NCI-H1105 treated with DMSO at 0.1 percent for 48 hours (cell line): ENCODE data around the gene GPC5.

Experiments
- DNase-seq: peaks from one replicate; lab custom pipeline; 2025; lab: John Stamatoyannopoulos, UW

GPC5 gene

DNA sequence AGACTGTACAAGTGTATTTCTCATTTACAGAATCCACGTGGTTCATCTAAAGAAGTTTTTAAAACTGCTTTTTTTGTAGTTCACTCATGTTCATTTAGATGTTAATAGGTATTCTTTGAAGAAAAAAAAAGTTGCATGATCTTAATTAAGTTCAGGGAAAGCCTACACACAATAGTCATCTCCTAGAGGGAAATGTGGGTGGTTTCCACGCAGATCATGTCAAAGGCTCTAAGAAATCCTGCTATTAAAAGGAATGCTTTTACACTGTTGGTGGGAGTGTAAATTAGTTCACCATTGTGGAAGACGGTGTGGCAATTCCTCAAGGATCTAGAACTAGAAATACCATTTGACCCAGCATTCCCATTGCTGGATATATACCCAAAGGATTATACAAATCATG is 312.3 kb downstream of the GPC5 start:
- DNase-seq, result no peak

DNA sequence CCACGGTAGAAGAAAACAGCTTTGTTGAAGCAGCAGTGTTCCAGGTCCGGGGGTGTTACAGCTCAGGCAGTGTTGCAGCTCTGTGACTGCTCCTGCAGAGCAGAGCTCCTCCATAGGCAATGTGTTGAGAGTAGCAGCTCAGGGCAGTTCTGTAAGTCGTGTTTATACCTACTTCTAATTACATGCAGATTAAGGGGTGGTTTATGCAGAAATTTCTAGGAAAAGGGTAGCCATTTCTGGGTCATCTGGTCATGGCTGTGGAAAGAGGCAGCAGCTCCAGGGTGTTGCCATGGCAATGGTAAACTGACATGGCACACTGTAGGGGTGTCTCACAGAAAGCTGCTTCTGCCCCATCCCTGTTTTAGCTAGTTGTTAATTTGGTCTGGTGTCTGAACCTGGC is 316.4 kb downstream of the GPC5 start:
- no peak for DNase-seq

DNA sequence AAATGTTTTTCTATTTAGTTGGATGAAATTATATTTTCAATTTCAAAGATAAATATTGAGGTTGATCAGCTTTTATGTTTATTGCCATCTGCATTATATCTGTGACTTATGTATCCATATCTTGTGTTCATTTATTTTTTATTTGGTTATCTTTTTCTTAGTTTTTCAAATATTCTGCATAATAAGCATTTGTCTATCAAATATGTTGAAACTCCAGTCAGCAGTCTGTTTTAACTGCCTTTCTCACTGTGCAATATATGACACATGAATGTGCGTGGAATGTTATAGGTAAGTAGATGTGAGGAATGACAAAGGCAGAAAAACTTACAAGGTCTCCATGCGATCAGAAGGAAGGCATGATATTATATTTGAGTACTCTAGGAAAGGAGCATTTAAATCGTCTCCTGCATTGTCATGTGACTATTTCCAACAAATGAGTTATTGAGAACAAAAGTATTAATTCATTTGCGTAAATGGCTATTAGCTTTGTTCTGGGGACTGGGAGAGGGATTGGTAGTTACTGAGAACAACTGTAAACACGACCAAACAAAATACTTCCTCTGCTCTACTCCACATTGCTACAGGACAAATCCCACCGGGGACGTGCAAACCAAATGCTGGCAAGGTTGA is 318.1 kb downstream of the GPC5 start:
- no peak for DNase-seq

GRCh38 chr13:91719033-91719432 is 320.6 kb downstream of the GPC5 start:
- DNase-seq, result no peak

GRCh38 chr13:91721413-91721812 is 323.0 kb downstream of the GPC5 start:
- no peak for DNase-seq

- peak; percentile 27 for DNase-seq
These were observed 324.0 kb downstream of the GPC5 start for GRCh38 chr13:91722267-91722884.

DNA sequence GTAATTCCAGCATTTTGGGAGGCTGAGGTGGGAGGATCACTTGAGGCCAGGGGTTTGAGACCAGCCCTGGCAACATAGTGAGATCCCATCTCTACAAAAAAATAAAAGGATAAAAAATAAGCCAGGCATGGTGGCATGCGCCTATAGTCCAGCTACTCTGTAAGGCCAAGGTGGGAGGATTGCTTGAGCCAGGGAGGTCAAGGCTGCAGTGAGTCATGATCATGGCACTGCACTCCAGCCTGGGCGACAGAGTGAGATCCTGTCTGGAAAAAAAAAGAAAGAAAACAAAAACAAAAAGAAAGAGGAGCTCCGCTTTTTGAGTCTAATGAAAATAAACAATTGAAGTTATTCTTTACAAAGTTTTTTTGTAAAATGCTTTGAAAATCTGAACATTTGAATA is 326.2 kb downstream of the GPC5 start:
- DNase-seq, result no peak

DNA sequence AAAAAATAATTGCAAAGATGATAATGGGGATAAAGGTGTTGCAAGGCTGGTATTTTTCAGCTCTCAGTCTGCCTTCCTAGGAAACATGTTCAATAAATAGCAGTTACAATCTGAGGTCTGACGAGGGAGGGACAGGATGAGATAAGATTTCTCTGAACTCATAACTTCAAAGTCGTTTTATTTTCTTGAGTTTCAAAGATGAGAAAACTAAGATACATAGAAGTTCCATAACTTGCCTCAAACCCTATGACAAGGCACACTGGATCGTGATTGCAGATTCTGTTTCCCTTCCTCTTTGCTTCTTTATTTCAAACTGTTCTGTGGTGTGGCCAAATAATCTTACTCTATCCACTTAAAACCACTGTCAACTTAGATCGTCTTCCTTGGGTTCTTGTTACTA is 327.2 kb downstream of the GPC5 start:
- no peak for DNase-seq

DNA sequence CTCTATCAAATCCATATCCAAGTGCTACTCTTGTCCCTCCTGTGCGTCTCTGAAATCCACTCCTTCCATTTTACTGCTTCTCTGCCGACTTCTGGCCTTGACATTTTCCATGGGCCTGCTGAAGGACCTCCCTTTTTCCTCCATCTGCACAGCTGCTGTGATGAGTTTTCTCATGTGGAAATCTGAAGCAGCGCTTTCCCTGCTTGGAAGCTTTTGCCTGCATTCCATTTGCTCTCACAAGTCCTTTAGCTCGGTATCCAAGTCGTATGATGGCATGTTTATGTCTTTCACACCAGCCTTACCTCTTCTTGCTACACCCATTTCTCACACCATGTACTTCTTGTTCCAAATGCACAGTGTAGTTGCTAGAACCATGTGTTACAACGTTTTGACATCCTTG is 328.2 kb downstream of the GPC5 start:
- no peak for DNase-seq

DNA sequence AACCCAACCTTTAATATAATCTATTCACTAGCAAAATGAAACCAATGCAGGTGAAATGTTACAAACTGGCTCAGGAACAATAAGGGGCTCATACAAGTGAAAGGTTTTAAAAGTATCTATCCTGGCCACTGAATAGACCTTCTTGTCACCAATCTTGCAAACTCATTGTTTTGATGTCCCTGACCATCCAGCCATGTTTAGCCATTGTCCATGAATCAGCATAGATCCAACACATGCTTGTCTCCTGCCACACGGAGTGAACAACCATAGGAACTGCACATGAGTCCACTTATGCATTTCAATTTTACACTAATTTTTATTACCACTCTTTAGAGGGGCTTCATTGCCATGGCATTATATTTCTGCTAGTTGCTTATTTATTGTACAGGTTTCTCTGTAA is 331.4 kb downstream of the GPC5 start:
- no peak for DNase-seq

DNA sequence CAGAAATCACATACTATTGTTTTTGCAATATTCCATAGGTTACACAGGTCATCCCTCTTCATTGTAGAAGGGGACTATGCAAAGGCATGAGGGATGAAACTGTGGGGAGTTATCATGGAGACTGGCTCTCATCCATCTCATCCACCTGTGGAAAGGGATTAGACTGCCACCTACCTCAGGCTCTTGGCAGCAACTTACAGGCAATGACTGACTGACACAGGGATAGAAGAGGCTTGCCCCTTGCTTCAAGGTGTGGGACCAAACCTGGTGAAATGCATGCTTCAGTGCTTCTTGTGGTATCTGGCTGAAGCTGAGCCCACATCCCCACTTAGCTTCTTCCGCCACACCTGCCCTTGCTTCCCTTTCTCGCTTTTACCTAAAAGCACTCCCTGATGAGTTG is 341.3 kb downstream of the GPC5 start:
- no peak for DNase-seq

GRCh38 chr13:91740756-91741155 is 342.3 kb downstream of the GPC5 start:
- no peak for DNase-seq

GRCh38 chr13:91741925-91742324 is 343.5 kb downstream of the GPC5 start:
- no peak for DNase-seq

DNA sequence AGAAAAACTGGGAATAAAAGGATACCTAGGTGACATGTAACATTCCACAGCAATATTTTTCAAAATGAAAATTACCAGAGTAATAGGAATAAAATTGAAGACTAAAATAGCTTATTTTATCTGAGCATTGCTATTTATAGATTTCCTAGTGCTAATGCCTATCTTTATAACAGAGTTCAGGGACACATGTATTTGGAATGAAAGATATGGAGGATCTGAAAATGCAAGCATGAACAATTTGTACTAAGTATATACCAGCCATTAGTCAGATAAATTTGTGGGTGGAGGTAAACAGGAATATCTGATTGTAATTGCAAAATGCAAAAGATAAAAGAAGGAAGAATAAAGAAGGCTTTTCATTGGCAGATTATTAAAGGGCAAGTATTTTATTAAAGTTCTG is 345.9 kb downstream of the GPC5 start:
- no peak for DNase-seq

- DNase-seq, result peak; percentile 46
These were observed 347.5 kb downstream of the GPC5 start for GRCh38 chr13:91745967-91746366.

- DNase-seq, result no peak
These were observed 348.8 kb downstream of the GPC5 start for GRCh38 chr13:91747186-91747585.

- DNase-seq, result no peak
These were observed 350.1 kb downstream of the GPC5 start for GRCh38 chr13:91748416-91749089.

DNA sequence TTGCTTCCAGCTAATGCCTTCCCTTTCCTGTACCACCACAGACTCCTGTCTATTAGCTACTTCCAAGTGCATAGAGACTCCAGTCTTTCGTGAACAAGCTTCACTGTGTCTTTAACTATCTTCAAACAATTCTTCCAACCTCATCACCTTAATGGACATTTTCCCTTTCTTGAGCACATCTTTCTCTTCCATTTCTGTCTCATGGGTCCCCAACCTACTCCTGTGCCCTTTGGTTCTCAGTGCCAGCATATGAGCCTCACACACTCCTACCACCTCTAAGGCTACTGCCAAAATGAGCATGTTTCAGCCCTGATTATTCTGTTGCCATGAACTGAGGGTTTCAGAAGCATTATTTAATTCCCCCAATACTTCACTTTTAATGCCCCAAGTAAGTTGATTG is 360.3 kb downstream of the GPC5 start:
- no peak for DNase-seq

DNA sequence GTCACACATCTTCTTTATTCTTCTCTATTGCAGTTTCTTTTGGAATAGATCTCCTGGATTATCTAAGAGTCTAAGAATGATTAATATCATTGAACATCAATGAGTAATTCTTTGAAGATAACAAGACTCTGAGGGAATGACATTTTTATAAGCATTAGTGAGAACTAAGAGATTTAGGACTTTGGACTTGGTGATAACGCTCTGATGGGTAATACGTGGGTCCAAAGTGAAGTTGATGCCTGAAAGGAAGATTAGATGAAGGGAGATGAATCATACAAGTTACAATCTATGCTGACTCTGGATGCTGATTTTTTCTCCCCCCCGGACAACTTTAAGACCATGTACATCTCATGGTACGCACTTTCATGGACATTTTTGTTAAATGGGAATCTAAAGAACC is 364.5 kb downstream of the GPC5 start:
- no peak for DNase-seq

DNA sequence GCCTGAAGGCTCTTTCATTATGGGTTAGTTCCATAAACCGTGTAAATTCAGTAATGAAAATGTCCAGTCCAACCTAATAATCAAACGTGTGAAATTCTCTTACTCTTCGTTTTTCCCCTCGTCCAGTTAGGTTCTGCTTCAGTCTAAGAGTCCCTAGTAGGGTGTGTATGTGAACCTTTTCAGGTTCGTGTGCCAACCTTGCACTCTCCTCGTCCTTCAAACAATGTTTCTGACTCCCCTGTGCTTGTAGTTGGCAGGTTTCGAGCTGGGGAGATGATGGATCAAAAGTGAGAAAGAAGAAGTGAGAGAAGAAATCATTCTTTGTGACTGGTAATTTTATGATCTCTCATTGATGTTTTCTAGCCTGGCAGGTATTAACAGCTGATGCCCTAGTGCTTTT is 366.1 kb downstream of the GPC5 start:
- no peak for DNase-seq

DNA sequence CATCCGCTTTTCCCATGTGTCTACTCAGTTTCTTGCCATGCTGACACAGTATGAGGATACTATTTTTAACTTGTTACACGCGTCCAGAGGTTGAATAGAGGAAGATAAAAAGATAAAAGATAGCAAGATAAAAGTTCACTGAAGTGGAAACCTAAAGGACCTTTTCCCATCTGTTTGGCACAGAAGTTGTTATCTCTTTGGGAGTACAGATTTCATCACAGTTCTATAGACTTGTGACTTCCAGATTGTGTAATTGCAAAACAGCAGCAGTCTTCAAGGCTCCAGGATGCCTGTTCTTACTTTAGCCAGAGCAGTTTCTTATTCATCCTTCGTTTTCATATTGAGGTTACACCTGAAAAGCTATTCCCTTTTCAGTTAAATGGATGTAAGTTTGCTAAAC is 369.2 kb downstream of the GPC5 start:
- DNase-seq, result no peak

DNA sequence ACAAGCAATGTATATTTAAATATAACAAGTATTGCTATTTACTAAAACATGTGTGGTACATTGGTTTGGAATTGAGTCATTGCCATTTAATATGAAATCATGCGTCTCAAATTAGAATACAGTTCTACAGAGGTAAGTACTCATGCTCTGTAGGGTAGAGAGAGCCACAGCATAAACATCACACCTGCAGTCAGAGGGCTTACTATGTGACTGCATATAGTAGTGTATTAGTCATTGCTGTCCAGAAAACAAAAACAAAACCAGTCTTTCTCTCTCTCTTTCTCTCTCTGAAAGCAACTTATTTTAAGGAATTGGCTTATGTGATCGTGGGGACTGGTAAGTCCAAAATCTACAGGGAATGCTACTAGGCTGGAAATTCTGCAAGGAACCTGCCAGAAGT is 370.3 kb downstream of the GPC5 start:
- DNase-seq, result no peak

- DNase-seq, result no peak
These were observed 372.8 kb downstream of the GPC5 start for GRCh38 chr13:91771229-91771628.
